MM.1S (cell line): Measurements from ENCODE around the gene BACH2.
"Not testable (repeated sequence)": the region's sequence is repeated elsewhere in the genome, so short reads cannot be mapped to it uniquely, and the experiment has no call there.

Source experiments
- EZH2 ChIP-seq: fragments of 300-600 bp; sonication (generic); optimal IDR thresholded peaks from 2 replicates; pipeline ENCODE3; 2017; ENCODE audit warnings: low read depth, mild to moderate bottlenecking, antibody characterized with exemption, low read length, mixed read lengths
- EZH2phosphoT487 ChIP-seq: fragments of 300-600 bp; sonication (generic); IDR thresholded peaks from 2 replicates; pipeline ENCODE4 v1.6.1; 2018; ENCODE audit warnings: antibody characterized with exemption, low read length
- TF ChIP-seq, protein P1 (sequence below): fragments of 300-600 bp; sonication (generic); IDR thresholded peaks from 2 replicates; pipeline ENCODE4 v1.5.1; 2016; ENCODE audit warnings: antibody characterized with exemption, low read length, mixed read lengths

DNA sequence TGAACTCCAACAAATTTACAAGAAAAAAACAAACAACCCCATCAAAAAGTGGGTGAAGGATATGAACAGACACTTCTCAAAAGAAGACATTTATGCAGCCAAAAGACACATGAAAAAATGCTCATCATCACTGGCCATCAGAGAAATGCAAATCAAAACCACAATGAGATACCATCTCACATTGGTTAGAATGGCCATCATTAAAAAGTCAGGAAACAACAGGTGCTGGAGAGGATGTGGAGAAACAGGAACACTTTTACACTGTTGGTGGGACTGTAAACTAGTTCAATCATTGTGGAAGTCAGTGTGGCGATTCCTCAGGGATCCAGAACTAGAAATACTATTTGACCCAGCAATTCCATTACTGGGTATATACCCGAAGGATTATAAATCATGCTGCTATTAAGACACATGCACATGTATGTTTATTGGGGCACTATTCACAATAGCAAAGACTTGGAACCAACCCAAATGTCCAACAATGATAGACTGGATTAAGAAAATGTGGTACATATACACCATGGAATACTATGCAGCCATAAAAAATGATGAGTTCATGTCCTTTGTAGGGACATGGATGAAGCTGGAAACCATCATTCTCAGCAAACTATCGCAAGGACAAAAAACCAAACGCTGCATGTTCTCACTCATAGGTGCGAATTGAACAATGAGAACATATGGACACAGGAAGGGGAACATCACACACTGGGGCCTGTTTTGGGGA lies 264.0 kb downstream of the BACH2 start:
- TF ChIP-seq, protein P1, sequence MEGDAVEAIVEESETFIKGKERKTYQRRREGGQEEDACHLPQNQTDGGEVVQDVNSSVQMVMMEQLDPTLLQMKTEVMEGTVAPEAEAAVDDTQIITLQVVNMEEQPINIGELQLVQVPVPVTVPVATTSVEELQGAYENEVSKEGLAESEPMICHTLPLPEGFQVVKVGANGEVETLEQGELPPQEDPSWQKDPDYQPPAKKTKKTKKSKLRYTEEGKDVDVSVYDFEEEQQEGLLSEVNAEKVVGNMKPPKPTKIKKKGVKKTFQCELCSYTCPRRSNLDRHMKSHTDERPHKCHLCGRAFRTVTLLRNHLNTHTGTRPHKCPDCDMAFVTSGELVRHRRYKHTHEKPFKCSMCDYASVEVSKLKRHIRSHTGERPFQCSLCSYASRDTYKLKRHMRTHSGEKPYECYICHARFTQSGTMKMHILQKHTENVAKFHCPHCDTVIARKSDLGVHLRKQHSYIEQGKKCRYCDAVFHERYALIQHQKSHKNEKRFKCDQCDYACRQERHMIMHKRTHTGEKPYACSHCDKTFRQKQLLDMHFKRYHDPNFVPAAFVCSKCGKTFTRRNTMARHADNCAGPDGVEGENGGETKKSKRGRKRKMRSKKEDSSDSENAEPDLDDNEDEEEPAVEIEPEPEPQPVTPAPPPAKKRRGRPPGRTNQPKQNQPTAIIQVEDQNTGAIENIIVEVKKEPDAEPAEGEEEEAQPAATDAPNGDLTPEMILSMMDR: not testable (repeated sequence)
- TF ChIP-seq EZH2, EZH2phosphoT487: not testable (repeated sequence)
